ENCODE results near the gene TRAF1.

DNA sequence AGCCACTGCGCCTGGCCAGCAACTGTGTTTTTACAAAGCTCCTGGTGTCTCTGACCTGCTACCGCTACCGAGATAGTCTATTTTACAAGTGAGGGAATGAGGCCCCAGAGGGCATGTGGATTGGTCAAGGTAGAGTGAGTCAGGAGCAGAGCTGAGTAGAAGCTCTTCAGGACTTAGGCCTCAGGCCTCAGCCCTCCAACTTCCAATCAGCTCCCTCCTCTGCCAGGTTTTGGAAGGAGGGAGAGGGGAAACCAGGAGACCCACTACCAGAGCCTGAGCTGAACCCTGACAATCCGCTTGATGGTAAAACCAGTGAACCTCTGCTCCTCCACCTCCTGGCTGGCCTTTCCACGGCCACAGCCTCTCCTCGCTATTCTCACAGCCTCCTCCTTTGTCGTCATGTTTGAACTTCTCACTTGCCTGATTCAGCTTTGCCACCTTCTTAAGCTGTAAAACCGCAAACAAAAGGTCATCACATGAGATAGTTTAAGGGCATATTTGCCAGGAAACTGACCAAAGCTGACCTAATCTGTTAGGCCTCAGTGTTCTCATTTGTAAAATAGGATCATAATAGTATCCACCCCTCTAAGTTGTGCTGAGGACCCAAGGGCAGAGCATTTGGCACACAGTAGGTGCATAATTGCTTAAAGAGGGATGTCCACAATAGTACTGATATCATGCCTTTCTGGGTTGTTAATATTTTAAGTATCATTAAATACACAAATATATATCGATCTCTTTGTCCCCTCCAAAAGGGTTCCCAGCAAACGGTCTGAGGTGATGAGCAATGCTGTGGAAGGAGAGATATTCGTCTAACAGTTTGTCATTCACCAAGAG, 1.7 kb downstream of the TRAF1 start:
- TF ChIP-seq POLR2AphosphoS2 (IDR thresholded peaks at IDR 0.05; ENCODE audit: low read depth, low read length), result no peak
- TF ChIP-seq EP300 (IDR thresholded peaks at IDR 0.05; ENCODE audit: low read depth in 2 of 2, low read length in 2 of 2), result no peak
- TF ChIP-seq EP300 (CRISPR knock-in tag; IDR thresholded peaks at IDR 0.05; ENCODE audit: borderline replicate concordance), result no peak
- TF ChIP-seq MEIS2 (CRISPR knock-in tag; IDR thresholded peaks at IDR 0.05), result no peak

All from HepG2 (cell line).